ENCODE data around the gene FBXO3.

FBXO3 gene

DNA sequence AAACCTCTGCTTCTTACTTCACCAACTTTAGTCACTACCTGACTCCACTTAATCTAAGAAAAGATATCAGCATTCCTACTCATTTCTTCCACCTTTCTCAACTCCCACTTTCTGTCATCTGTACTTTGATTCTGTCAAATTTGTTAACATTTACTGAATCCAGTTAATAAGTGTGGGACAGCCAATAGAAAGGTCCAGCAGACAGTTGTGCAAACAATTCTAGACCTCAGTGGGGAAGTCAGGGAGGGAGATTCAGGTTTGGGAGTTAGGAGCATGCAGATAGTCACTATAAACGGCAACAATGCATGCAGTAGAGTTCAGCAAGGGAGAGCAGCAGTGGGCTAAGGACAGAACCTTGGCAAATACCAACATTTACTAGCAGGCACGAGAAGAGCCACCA, 4.1 kb downstream of the FBXO3 start:
- TF ChIP-seq, protein P1, sequence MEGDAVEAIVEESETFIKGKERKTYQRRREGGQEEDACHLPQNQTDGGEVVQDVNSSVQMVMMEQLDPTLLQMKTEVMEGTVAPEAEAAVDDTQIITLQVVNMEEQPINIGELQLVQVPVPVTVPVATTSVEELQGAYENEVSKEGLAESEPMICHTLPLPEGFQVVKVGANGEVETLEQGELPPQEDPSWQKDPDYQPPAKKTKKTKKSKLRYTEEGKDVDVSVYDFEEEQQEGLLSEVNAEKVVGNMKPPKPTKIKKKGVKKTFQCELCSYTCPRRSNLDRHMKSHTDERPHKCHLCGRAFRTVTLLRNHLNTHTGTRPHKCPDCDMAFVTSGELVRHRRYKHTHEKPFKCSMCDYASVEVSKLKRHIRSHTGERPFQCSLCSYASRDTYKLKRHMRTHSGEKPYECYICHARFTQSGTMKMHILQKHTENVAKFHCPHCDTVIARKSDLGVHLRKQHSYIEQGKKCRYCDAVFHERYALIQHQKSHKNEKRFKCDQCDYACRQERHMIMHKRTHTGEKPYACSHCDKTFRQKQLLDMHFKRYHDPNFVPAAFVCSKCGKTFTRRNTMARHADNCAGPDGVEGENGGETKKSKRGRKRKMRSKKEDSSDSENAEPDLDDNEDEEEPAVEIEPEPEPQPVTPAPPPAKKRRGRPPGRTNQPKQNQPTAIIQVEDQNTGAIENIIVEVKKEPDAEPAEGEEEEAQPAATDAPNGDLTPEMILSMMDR (IDR thresholded peaks at IDR 0.05; ENCODE audit: unreplicated experiment in 3 of 3), result no peak
- H3K36me3 Mint-ChIP-seq (ENCODE audit: low read depth), result peaks cover 33% of the 10 kb centered on the region
- peak overlapping the region; percentile 10 to 49 (median 42) for H3K4me3 Mint-ChIP-seq
- peaks cover 2% of the 10 kb centered on the region for H3K27me3 Mint-ChIP-seq (ENCODE audit: low read depth)
- H3K9me3 Mint-ChIP-seq, result no peaks in the 10 kb centered on the region
- H3K4me1 Mint-ChIP-seq, result peaks cover 17% of the 10 kb centered on the region
- H3K27ac Mint-ChIP-seq, result no peak overlapping the region

DNA sequence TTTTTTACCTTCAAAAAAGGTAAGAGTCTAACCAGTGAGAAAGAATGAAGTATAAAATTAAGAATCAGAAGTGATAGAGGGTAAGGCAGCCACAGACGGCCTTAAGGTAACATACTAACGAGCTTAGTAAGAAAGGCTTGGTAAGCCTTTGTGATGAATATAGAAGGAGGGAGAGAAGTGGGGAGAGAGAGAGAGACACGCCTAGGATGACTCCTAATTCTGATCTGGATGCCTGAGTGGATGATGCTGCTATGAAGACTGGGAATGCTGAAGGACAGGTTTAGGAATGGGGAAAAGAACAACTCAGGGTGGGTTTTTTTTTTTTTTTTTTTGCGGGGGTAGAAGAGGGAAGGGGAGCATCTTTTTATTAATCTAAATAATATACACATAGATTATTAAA, 4.8 kb downstream of the FBXO3 start:
- no peaks in the 10 kb centered on the region for H3K27me3 Mint-ChIP-seq (ENCODE audit: low read depth)

DNA sequence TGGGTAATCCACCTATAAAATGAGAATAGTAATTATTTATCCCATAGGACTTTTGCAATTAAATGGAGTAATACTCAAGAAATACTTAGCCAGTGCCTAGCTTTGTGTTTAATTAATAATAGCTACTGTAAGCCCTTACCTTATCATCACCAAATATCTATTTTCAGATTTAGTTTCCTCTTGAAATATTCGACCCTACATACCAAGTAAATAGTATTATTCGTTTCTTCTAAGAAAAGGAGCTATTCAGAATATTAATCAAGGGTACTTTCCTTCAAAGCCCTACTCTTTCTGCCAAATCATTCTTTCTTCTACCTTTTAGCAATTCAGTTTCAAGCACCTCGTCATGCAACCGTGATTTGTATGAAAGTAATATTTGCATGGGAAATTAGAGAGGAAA, 6.7 kb downstream of the FBXO3 start:
- H3K27me3 Mint-ChIP-seq (ENCODE audit: low read depth), result no peaks in the 10 kb centered on the region
- H3K4me1 Mint-ChIP-seq, result peaks cover 9% of the 10 kb centered on the region
- H3K27ac Mint-ChIP-seq, result no peak overlapping the region
- TF ChIP-seq, protein P1 (IDR thresholded peaks at IDR 0.05; ENCODE audit: unreplicated experiment in 3 of 3), result no peak
- no peak overlapping the region for H3K4me3 Mint-ChIP-seq
- H3K9me3 Mint-ChIP-seq, result peaks cover 4% of the 10 kb centered on the region
- peaks cover 59% of the 10 kb centered on the region for H3K36me3 Mint-ChIP-seq (ENCODE audit: low read depth)

More for the DNA sequence above, 4.8 kb downstream of the FBXO3 start:
- Mint-ChIP-seq H3K9me3 (no peaks in the 10 kb centered on the region), H3K4me1 (peaks cover 13% of the 10 kb centered on the region), H3K27ac (no peak overlapping the region), H3K36me3 (ENCODE audit: low read depth) (peaks cover 40% of the 10 kb centered on the region), H3K4me3 (no peak overlapping the region)
- TF ChIP-seq, protein P1 (IDR thresholded peaks at IDR 0.05; ENCODE audit: unreplicated experiment in 3 of 3), result no peak

DNA sequence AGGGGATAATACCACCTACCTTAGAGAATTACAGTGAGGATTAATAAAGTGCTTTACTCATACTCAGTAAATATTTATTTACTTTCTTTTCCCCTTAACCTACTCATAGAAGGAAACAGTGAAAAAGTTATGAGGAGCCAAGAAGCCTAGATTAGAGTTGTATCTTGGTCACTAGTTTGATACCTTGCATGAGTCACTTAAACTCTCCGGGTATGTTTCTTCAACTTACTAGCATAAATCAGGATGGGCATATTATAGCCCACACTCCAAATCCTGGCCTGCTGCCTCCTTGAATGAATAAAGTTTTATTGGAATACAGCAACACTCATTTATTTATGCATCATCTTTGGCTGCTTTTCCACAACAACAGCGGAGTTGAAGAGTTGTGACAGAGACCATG, 8.2 kb downstream of the FBXO3 start:
- Mint-ChIP-seq H3K9me3 (peaks cover 5% of the 10 kb centered on the region), H3K27ac (no peak overlapping the region), H3K36me3 (ENCODE audit: low read depth) (peaks cover 73% of the 10 kb centered on the region), H3K4me3 (no peak overlapping the region), H3K27me3 (ENCODE audit: low read depth) (no peaks in the 10 kb centered on the region), H3K4me1 (peaks cover 5% of the 10 kb centered on the region)
- TF ChIP-seq, protein P1 (IDR thresholded peaks at IDR 0.05; ENCODE audit: unreplicated experiment in 3 of 3), result no peak

DNA sequence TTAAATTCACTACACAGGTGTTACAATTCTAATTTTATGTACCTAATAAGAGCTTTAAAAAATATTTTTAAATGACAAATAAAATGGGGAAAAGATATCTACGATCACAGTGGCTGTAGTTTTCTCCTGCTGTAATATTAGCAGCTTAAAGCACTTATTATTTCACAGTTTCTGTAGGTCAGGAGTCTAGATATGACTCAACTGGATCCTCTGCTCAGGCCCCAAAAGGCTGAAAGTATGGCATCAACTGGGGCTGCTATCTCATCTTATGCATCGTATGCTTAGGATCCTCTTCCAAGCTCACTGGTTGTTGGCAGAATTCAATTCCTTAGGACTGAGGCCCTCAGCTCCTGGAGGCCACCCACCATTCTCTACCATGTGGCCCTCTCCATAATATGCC, 12.8 kb downstream of the FBXO3 start:
- TF ChIP-seq, protein P1 (IDR thresholded peaks at IDR 0.05; ENCODE audit: unreplicated experiment in 3 of 3), result no peak
- no peaks in the 10 kb centered on the region for H3K27me3 Mint-ChIP-seq (ENCODE audit: low read depth)

DNA sequence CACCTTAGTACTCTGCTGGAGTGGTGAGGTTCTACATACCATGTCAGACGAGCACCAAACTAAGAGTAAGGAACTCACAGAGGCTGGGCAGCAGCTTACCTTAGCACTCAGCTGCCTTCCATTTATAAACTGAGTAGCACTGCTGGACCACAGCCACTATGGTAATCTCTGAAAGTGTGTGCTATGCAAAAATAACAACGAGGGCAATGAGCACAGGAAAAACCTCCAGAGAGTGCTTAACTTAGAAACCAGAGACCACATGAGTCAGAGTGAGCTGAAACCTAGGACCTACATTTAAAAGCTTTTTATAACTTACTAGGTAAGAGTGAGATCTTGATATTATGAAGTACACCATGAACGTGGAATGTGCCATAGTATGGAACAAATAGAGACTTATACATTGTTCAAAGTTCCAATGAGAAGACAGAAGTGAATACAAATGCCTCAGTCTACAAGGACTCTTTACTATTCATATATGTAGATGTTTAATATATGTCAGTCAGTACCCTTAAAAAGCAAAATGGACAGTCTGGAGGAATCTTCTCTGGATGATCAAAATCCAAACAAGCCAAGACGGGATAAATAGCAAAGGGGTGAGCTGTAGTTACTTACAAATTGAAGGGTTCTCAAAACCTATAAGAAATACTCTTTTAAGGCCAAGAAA, 20.9 kb downstream of the FBXO3 start:
- no peak overlapping the region for H3K4me3 Mint-ChIP-seq
- H3K9me3 Mint-ChIP-seq, result no peaks in the 10 kb centered on the region
- peaks cover 49% of the 10 kb centered on the region for H3K36me3 Mint-ChIP-seq (ENCODE audit: low read depth)
- H3K27me3 Mint-ChIP-seq (ENCODE audit: low read depth), result no peaks in the 10 kb centered on the region
- H3K4me1 Mint-ChIP-seq, result peaks cover 7% of the 10 kb centered on the region
- no peak overlapping the region for H3K27ac Mint-ChIP-seq
- TF ChIP-seq, protein P1 (IDR thresholded peaks at IDR 0.05; ENCODE audit: unreplicated experiment in 3 of 3), result no peak

More for the DNA sequence above, 12.8 kb downstream of the FBXO3 start:
- H3K4me1 Mint-ChIP-seq, result no peaks in the 10 kb centered on the region
- H3K27ac Mint-ChIP-seq, result no peak overlapping the region
- H3K36me3 Mint-ChIP-seq (ENCODE audit: low read depth), result peaks cover 93% of the 10 kb centered on the region
- H3K9me3 Mint-ChIP-seq, result peaks cover 16% of the 10 kb centered on the region
- no peak overlapping the region for H3K4me3 Mint-ChIP-seq
